Natural killer cell (primary cell): ENCODE data around the gene ATXN1. TPM values are rescaled to one million over a fixed set of nuclear protein-coding genes. Genes with fewer than 3 reads are reported as not detected.

Experiments
- ATAC-seq, 3 donors: fragments of 150-1000 bp in 2 of 3; fragments of 200-7000 bp in 1 of 3; cut with Tn5 transposase; 1 replicate in 1 of 3; 2 replicates in 2 of 3; pipeline ENCODE4 v1.10.0; 2021; ENCODE audit warnings: mild to moderate bottlenecking in 2 of 3, moderate library complexity in 2 of 3
- DNase-seq, 2 donors: peaks; one replicate each; pipeline versions ENCODE4 v3.0.0 to v3.0.0-alpha.2; 2013 to 2021; ENCODE audit warnings: mixed read lengths in 1 of 2
- H3K27ac ChIP-seq: one replicate; pipeline ENCODE4 v1.5.1; 2013; ENCODE audit warnings: mild to moderate bottlenecking, low read length
- H3K27me3 ChIP-seq: one replicate; pipeline ENCODE4 v1.6.1; 2013; ENCODE audit warnings: low read length; ENCODE audit not compliant: control insufficient read depth, insufficient read depth
- H3K36me3 ChIP-seq: one replicate; pipeline ENCODE4 v1.6.1; 2013; ENCODE audit warnings: low read length; ENCODE audit not compliant: control insufficient read depth, insufficient read depth
- H3K4me1 ChIP-seq: one replicate; pipeline ENCODE4 v1.6.1; 2013; ENCODE audit warnings: low read length; ENCODE audit not compliant: control insufficient read depth, insufficient read depth
- H3K4me3 ChIP-seq: one replicate; pipeline ENCODE4 v1.5.1; 2013; ENCODE audit warnings: low read length
- H3K9me3 ChIP-seq: one replicate; pipeline ENCODE4 v1.6.1; 2013; ENCODE audit warnings: low read length; ENCODE audit not compliant: control insufficient read depth, insufficient read depth
- H3K27ac Mint-ChIP-seq, 2 donors: one replicate each; pipeline ENCODE4 v1.8.0; 2022; ENCODE audit warnings: mild to moderate bottlenecking in 2 of 2, mixed read lengths in 2 of 2, moderate library complexity in 1 of 2
- H3K27me3 Mint-ChIP-seq, 2 donors: one replicate each; pipeline ENCODE4 v1.8.0; 2022; ENCODE audit warnings: low read depth in 2 of 2, mixed read lengths in 2 of 2
- H3K36me3 Mint-ChIP-seq: one replicate; pipeline ENCODE4 v1.8.0; 2022; ENCODE audit warnings: mixed read lengths
- H3K4me1 Mint-ChIP-seq, 2 donors: one replicate each; pipeline ENCODE4 v1.8.0; 2022; ENCODE audit warnings: mixed read lengths in 2 of 2
- H3K4me3 Mint-ChIP-seq: one replicate; pipeline ENCODE4 v1.8.0; 2022; ENCODE audit warnings: mild to moderate bottlenecking, moderate library complexity, mixed read lengths
- H3K9me3 Mint-ChIP-seq, 2 donors: one replicate each; pipeline ENCODE4 v1.8.0; 2022; ENCODE audit warnings: mixed read lengths in 2 of 2
- CTCF ChIP-seq: fragments of 200-600 bp; IDR thresholded peaks from one replicate; pipeline ENCODE4 v1.8.0; 2022; ENCODE audit warnings: antibody characterized with exemption
- WGBS: methylation state at CpG from one replicate; pipeline ENCODE4 v1.1.7; 2013; ENCODE audit warnings: missing lambda C conversion rate; ENCODE audit not compliant: insufficient coverage; 5-methylcytosine and 5-hydroxymethylcytosine counted together
- intact Hi-C: fragments of 100-400 bp; cut with micrococcal nuclease; formaldehyde crosslinking; loops from one replicate; pipeline ENCODE4 v1.14.2; 2022
- total RNA-seq, 4 donors: library from RNA; stranded (reverse); fragments of 120-200 nt in 1 of 4; gene quantifications; one replicate each; pipeline versions ENCODE4 v1.2.3 to v1.2.4, GENCODE V29; 2013 to 2022

The ATXN1 gene
- total RNA-seq, 3 donors from 2014 or later (not counting 1 experiment from before 2014, with no cell fraction given): 90.4 to 120 (median 97.9) TPM

GRCh38 chr6:16442031-16442430, 319.2 kb downstream of the ATXN1 start:
- ATAC-seq (no peak), DNase-seq (no peak)
- Mint-ChIP-seq H3K27me3 (no peaks in the 10 kb centered on the region), H3K27ac (no peak overlapping the region), H3K9me3 (no peaks in the 10 kb centered on the region), H3K4me3 (no peak overlapping the region), H3K36me3 (no peaks in the 10 kb centered on the region), H3K4me1 (peaks cover 24 to 25% of the 10 kb centered on the region in 2 donors)
- H3K27ac ChIP-seq: no peak overlapping the region
- no peaks in the 10 kb centered on the region for H3K9me3 ChIP-seq
- H3K27me3 ChIP-seq: no peaks in the 10 kb centered on the region
- peaks cover 9% of the 10 kb centered on the region for H3K4me1 ChIP-seq
- H3K36me3 ChIP-seq: no peaks in the 10 kb centered on the region
- WGBS: 98% methylated on average over 3 of the region's 3 CpGs
- intact Hi-C loops: no loop called here
- no peak overlapping the region for H3K4me3 ChIP-seq
- TF ChIP-seq CTCF: no peak

- Mint-ChIP-seq H3K4me3 (no peak overlapping the region), H3K4me1 (peaks cover 25 to 30% of the 10 kb centered on the region in 2 donors), H3K36me3 (no peaks in the 10 kb centered on the region), H3K9me3 (no peaks in the 10 kb centered on the region), H3K27me3 (no peaks in the 10 kb centered on the region), H3K27ac (no peak overlapping the region)
- H3K27ac ChIP-seq: no peak overlapping the region
- DNase-seq: no peak
- H3K27me3 ChIP-seq: no peaks in the 10 kb centered on the region
- ATAC-seq: no peak
- H3K9me3 ChIP-seq: no peaks in the 10 kb centered on the region
- H3K36me3 ChIP-seq: no peaks in the 10 kb centered on the region
- H3K4me1 ChIP-seq: peaks cover 17% of the 10 kb centered on the region
- intact Hi-C loops: no loop called here
- no peak for TF ChIP-seq CTCF
- H3K4me3 ChIP-seq: no peak overlapping the region
- WGBS: 92% methylated on average over 1 of the region's 2 CpGs
Measured at GRCh38 chr6:16441262-16441661, 320.0 kb downstream of the ATXN1 start.

- intact Hi-C loops: no loop called here
- peaks cover 17% of the 10 kb centered on the region for H3K4me1 ChIP-seq
- Mint-ChIP-seq H3K9me3 (no peaks in the 10 kb centered on the region), H3K27me3 (no peaks in the 10 kb centered on the region), H3K4me1 (peaks cover 25 to 29% of the 10 kb centered on the region in 2 donors), H3K4me3 (no peak overlapping the region), H3K36me3 (no peaks in the 10 kb centered on the region), H3K27ac (no peak overlapping the region)
- TF ChIP-seq CTCF: no peak
- no peak overlapping the region for H3K4me3 ChIP-seq
- WGBS: 97% methylated on average over 7 of the region's 7 CpGs
- H3K36me3 ChIP-seq: no peaks in the 10 kb centered on the region
- ATAC-seq (no peak), DNase-seq (peak in 1 of 2 donors; percentile 58)
- no peaks in the 10 kb centered on the region for H3K9me3 ChIP-seq
- no peaks in the 10 kb centered on the region for H3K27me3 ChIP-seq
- H3K27ac ChIP-seq: no peak overlapping the region
Measured at GRCh38 chr6:16440636-16441212, 320.5 kb downstream of the ATXN1 start.
